HG03439 (cell line): ENCODE data around the gene NRG3.

Experiments
- ATAC-seq: cut with Tn5 transposase; IDR thresholded peaks from one replicate; pipeline ENCODE4 v1.9.1; 2021; ENCODE audit warnings: mild to moderate bottlenecking, moderate library complexity; ENCODE audit not compliant: unreplicated experiment

Gene NRG3

DNA sequence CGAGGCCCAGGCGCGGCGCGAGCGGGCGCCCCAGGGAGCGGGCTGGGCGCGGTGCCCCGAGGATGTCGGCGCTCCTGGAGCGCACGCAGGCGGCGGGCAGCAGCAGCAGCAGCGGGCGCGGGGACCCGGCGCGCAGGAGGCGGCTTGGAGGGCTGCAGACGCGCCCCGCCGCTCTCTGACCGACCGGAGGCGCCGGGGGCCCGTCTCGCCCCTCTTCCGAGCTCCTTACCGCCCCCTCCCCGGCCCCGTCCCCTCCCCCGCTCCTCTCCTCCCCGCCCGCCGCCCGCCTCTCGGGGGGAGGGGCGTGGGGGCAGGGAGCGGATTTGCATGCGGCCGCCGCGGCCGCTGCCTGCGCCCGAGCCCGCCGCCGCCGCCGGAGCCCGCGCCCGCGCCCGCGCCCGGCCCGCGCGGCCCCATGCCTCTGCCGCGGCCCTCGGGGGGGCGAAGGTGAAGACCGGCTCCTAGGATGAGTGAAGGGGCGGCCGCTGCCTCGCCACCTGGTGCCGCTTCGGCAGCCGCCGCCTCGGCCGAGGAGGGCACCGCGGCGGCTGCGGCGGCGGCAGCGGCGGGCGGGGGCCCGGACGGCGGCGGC is at the start of gene NRG3:
TSS of gene NRG3 (plus strand) at position 320 of the 592 bp plus-strand sequence.
- no peak for ATAC-seq

DNA sequence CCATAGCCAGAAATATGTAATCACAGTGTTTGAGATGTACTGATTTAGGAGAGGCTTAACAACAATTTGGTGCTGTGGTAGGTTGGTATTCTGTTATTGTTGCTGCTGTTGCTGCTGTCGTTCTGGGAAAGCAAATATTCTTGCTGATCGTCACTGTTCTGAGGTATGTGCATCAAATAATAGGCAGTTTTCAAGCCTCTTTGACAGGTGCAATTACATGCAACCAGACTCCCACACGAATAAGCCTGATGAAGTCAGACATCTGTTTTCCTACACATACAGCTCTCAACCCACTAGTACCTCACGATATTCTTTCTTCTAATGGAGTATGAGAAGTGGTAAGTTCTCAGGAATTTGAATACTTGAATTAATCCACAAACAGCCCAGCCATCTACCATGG is 46.7 kb upstream of the NRG3 start:
- ATAC-seq, result no peak

DNA sequence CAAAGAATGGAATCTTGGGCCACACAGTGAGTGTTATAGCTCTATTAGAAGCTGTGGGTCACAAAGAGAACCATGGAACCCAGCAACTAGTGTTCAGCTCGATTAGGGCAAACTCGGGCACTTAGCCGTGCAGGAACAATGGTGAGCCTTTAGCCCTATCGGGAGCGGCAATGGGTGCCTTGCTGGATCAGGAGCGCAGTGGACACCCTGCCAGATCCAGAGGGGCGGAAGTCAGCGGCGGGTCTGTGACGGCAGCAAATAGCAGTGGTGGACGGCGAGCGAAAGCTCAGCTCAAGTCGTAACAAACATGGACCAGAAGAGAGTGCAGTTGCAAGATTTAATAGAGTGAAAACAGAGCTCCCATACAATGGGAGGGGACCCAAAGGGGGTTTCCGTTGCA is 43.9 kb upstream of the NRG3 start:
- ATAC-seq, result no peak

DNA sequence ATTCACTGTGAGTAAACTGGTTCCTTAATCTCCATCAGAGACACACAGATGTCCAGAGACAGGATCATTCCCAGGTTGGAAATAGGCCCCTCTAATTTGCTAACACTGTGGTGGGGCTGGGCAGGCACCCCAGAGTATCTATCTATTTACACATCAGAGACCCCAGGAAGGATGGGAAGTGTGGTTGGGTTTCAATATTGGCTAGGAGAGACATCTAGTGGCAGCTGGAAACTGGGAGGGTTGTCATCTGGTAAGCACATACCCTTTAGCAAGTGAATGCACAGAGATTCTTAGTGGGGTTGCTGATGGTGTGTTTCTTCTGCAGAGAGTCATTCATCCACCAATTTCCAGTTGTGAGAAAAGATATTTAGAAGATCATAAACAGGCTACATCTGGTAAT is 36.0 kb upstream of the NRG3 start:
- no peak for ATAC-seq

DNA sequence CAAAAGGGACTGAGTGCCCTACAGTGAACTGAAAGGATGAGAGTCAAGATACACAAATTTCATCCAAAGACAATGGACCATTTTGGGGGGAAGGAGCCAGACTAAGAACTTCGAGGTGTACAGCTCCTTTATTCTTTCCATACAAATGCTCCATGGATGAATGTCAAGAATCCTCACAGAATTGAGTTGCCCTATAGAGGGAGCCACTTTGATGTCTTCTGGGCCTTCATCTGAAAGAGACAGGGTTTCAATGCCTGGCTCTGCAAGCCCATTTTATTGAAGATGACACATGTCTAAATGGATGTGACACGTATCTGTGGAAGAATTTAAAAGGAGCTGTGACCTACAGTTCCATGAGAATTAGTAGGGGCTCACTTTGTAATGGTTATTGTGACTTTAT is 32.0 kb upstream of the NRG3 start:
- no peak for ATAC-seq

DNA sequence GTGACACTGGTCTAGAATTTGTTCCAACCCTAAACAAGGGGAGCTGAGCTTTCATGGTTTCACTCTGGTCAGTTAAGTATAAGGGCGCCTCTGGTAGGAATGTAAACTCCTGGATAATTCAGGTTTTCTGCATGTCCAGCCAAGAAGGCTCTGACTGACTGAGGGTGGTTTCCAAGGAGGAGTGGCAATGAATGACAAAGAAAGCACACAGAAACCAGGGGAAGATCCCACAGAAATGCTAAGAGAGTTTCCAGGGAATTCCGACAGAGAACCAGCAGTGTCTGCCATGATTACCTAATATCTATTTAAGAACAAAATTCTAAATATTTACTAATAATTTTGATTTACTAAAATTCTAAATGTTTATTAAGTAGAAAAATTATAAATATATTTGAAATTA is 27.3 kb upstream of the NRG3 start:
- ATAC-seq, result no peak

DNA sequence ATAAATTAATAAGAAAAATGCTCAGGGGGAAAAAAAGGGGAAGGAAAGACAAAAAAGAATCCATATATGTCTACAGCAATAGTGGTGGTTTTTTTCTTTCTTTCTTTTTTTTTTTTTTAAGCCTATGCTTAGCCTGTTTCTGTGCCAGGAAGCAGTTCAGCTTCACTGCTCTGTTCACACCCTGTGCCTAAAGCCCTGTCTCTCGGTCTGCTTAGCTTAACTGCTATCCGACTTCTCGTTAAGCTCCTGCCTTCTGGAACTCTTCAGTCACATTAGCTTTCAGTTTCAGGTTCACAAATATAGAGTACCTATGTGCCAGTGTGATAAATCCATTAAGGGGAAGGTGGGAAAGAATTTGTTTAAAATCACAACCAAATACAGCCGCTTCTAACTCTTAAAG is 26.5 kb upstream of the NRG3 start:
- no peak for ATAC-seq

DNA sequence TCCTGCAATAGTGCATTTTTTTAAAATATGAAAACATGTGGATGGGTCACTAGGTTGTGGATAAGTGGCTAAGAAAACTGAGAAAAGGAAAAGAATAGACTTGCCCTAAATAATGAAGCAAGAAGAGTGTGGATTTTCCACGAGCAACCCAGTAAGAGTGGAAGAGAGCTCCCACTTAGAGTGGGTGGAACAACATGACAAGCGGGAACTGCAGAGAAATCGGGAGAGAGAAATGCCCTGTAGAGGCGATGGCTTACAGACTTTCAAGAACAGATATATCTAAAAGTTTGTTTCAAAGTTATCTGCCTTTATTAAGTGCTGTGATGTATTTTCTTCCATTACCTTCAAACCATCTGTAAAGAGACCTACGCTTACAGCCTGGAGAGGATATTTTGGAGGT is 26.1 kb upstream of the NRG3 start:
- no peak for ATAC-seq

DNA sequence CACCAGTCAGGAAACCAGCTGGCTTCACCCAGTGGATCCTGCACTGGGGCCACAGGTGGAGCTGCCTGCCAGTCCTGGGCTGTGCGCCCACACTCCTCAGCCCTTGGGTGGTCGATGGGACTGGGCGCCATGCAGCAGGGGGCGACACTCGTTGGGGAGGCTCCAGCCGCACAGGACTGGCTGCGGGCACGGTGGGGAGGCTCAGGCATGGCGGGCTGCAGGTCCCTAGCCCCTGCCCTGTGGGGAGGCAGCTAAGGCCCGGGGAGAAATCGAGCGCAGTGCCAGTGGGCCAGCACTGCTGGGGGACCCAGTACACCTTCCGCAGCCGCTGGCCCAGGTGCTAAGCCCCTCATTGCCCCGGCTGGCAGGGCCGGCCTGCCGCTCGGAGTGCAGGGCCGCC is 12.4 kb upstream of the NRG3 start:
- ATAC-seq, result no peak

DNA sequence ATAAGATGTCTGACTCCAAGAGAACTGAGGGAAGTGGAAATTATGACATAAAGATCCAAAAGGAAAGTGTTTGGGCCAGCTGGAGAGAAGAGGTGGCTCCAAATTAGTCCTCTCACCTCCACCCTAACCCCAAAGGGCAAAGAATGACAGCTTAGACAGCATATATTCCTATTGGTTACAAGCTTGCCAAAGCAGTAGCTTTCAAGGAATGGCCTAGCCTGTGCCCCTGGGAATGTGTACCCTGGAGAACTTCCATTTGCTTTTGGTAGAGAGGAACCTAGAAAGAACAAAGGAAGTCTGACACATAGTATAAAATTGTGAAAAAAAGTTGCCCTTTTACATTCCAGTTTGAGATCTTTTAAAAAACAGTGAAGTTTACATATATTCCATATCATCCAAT is 11.2 kb upstream of the NRG3 start:
- ATAC-seq, result no peak

DNA sequence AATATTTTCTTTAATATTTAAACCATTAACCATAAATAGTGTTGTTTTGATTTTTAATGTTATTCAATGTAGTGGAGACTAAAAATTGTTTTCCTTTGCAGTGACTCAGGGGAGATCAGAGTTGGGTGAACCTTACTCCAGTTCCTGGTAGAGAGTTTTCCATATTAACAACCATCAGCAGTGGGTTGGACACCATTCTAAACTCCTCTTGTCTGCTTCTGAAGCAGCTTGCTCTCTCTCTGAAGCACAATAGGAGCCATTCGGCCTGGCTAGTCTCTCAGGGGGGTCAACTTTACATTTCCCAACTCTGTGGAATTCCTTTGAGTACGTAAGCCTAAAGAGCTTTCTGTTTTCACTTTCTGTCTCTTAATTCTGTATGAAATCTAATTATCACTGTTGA is 9.4 kb upstream of the NRG3 start:
- no peak for ATAC-seq

DNA sequence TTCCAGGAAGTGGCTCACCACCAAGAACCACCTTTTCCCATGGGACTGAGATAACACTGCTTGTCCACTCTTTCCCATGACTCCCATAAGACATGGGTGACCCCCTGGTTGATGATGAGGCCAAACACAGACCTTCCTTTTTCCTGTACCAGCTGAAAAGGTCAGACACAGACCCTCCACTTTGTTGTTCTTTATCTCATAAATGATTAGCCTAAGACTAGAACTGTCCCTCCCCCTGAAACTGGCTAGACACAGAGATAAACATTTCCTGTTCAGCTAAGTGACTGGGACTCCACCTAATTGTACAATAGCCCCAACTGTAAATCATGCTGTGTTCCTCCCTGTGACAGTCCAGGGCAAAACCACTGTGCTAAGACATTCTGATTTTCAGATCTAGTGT is 8.2 kb upstream of the NRG3 start:
- no peak for ATAC-seq

DNA sequence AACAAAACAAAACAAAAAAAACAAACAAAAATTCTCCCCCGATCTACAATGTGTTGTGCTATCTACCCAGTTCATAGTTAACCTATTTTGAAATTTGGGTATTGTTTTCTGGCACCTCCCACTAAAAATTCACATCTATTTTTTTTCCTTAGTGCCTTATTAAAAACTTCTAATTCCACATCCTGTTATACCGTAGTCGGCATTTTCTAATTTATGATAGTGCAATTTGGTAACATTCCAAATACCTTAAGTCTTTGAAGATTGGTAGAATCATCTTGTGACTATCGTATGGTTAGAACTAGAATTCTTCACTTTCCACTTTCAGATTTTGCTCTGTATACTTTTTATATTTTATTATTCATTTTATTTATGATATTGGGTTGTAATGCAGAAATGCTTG is 4.5 kb upstream of the NRG3 start:
- ATAC-seq, result no peak

DNA sequence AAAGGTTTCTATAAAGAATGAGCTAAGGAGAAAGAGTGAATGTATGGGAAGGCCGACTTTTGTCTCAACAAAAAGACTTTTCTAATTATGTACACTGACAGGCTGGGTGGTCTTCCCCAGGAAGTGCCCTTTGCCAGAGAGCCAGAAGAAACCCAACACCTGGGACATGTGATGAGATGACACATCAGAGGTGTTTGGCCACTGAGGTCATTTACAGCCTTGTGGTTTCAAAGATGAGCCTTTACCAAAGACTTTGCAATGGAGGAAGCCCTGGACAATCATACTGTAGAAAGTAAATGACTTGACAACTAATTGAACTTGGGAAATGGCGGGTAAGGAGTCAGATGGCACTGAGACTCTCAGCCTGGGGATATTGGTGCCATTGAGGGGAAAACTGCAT is 3.4 kb upstream of the NRG3 start:
- no peak for ATAC-seq

DNA sequence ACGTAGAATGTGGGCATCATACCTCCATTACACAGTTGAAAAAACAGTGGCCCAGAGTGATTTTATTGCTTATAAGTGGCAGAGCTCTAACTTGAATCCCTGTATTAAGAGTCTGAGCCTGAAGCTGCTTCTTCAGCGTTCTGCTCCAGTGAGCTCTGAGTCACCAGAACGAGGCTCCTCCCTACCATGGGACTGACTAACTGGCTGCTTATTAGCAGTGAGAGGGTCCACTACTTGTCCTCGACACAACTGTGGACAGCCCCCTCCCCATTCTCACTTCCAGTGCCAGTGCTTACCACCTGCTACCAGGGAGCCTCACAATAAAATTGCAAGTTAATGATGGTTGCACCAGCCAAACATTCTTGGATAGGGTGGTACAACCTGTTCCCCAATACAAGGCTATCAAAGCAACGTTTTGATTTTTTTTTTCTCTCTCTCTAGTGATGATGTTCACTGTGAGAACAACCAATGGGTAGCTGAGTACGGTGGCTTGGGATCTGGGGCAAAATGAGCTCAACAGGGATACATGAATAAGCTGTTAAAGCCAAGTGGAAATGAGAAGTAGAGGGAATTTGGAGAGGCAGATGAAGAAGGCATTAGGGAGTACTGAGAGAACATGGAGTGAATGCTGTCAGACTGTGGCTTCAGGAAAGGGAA is 2.7 kb upstream of the NRG3 start:
- no peak for ATAC-seq

DNA sequence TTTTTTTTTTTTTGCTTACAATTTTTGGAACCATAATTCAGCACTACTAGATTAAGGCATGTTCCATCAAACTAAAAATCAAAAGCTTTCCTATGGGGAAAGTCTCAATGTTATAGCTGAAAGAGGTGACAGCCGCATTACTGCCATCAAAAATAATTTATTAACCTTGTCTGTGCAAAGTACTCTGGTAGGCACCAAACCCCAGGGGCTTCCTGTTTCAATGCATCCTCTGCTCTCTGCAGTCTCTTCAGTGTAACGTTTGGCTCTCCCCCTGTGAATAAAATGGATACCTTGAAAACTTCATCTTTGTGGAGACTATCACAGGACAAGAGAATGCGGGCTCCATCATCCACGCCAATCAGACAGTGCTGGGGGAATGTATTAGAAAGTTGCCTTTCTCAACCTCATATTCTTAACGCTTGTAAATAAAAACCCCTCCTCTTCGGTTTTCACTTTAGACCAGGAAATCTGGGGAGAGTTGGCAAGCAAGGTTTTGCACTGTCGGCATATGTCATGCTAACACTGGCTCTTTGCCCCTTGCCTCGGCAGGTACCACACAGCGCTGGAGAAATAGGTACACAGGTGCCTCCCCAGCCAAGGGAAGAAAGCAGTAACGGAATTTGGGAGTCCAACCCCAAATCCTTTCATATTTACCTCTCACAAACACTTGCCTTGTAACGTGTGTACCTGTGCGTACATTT is 1.6 kb upstream of the NRG3 start:
- no peak for ATAC-seq

DNA sequence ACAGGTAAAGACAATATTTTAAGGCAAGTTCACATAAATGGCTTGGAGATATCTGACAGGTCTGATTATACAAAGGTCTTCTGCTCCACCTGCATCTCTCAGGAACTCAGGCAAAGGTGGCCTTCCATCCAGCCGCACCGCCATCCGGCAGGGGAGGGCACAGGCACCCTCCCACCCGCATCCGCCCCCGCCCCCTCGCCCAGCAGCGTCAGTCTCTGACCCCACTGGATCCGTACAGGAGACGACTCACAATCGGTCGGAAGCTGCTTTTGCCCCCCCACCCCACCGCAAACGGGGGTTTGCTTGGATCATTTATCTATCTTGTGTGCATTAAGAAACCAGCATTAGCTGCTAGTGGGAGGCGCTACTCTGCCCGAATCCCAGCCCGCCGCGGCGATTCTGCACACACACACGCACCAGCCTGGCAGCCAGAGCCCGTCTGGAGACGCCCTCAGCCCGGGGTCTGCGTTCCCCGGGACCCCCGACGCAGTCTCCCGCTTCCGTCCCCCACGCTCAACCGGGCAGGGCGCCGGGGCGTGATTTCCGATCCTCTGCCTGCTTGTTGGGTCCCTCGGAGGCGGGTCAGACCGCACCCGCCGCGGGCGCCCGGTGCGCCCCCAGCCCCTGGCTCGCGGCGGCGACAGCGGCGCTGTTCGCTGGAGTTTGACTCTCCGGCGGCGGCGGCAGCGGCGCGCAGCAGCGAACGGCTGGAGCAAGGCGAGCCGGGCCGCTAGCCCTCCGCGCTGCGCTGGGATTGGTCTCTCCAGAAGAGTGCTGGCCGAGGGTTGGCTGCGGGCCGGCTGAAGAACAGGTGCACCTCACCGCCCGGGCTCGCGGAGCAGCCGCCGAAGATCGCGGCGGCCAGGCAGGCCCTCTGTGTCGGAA is 820 bp upstream of the NRG3 start:
- no peak for ATAC-seq

DNA sequence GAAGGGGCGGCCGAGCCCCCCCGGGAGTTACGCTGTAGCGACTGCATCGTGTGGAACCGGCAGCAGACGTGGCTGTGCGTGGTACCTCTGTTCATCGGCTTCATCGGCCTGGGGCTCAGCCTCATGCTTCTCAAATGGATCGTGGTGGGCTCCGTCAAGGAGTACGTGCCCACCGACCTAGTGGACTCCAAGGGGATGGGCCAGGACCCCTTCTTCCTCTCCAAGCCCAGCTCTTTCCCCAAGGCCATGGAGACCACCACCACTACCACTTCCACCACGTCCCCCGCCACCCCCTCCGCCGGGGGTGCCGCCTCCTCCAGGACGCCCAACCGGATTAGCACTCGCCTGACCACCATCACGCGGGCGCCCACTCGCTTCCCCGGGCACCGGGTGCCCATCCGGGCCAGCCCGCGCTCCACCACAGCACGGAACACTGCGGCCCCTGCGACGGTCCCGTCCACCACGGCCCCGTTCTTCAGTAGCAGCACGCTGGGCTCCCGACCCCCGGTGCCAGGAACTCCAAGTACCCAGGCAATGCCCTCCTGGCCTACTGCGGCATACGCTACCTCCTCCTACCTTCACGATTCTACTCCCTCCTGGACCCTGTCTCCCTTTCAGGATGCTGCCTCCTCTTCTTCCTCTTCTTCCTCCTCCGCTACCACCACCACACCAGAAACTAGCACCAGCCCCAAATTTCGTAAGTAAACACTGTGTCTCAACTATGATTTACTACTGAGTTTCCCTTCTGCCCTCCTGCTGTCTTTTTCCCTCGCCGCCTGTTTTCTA is 666 bp downstream of the NRG3 start:
- ATAC-seq, result no peak

DNA sequence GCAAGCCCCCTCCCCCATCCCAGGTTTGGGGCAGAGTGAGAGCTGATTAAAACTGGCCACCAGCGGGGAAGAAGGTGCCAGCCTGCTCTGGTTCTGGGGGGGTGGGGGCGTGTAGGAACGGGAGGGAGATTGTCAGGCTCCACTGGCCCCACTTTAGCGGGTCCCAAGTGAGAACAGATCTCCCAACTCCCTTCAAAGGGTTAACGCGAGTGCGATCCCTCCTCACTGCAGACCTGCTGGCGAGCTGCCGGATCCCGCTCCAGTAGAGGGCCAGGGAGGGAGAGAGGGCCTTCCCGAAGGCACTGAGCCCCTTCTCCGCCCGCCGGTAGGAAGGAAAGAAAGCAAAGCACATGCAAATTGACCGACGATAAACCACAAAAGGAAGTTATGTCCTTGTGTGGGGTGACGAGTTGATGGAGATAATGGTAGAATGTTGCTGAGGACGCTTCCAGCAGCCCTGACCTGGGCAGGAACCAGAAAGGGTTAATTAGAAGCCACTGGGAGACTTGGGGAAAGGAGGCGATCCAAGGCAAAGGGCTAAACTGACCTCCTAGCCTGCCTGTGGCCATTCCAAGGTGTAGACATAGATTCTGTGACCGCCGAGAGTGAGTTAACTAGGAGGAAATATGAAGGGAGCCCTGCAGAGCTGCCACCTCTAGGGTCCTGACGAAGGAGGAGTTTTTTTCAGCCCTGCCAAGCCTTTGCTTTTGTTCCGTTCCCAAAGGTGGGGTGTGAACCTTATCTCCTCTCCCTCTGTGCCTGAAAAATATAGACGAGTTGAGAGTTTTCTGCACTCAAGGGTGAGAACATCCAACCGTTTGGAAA is 1.5 kb downstream of the NRG3 start:
- ATAC-seq, result no peak

DNA sequence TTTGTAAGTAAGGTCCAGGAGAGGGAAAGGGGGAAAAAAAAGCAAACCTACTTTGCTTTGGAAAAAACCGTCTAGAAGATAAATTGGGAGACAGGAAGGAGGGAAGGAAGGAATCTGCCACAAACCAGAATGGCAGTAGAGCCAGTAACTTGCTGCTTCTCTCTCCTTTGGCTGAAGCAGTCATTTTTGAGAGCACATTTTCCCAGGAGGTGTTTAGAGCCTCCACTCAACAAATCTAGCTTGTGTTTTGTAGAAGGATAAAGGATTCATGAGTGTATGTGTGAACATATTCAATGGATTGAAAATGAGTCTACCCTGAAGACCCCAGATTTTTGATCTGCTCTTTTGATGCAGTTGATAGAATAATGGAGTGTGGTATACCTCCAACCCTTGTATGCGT is 2.6 kb downstream of the NRG3 start:
- no peak for ATAC-seq
